Endodermal cell (in vitro differentiated cells): ENCODE data around the gene SGCE. TPM values are rescaled to one million over a fixed set of nuclear protein-coding genes. Genes with fewer than 3 reads are reported as not detected.

Source experiments
- DNase-seq: peaks from one replicate; pipeline ENCODE4 v3.0.0-alpha.2; 2017
- H3K27ac ChIP-seq: 2 replicates; pipeline ENCODE4 v1.5.1; 2013; ENCODE audit warnings: mild to moderate bottlenecking, low read depth, low read length, moderate library complexity
- H3K27me3 ChIP-seq: 2 replicates; pipeline ENCODE4 v1.6.1; 2013; ENCODE audit warnings: mild to moderate bottlenecking, low read length, moderate library complexity; ENCODE audit not compliant: insufficient read depth, control insufficient read depth, poor library complexity, severe bottlenecking
- H3K36me3 ChIP-seq: 2 replicates; pipeline ENCODE4 v1.7.0; 2013; ENCODE audit warnings: mild to moderate bottlenecking, low read length, moderate library complexity; ENCODE audit not compliant: control insufficient read depth, insufficient read depth
- H3K4me1 ChIP-seq: one replicate; pipeline ENCODE4 v1.7.0; 2013; ENCODE audit warnings: low read length; ENCODE audit not compliant: control insufficient read depth, insufficient read depth
- H3K4me3 ChIP-seq: 2 replicates; pipeline ENCODE4 v1.5.1; 2013; ENCODE audit warnings: mild to moderate bottlenecking, low read length, moderate library complexity
- H3K9ac ChIP-seq: 2 replicates; pipeline ENCODE4 v1.6.1; 2013; ENCODE audit warnings: mild to moderate bottlenecking, low read length, moderate library complexity; ENCODE audit not compliant: poor library complexity, severe bottlenecking; ENCODE audit errors: extremely low read depth
- H3K9me3 ChIP-seq: 2 replicates; pipeline ENCODE4 v1.6.1; 2013; ENCODE audit warnings: mild to moderate bottlenecking, low read length, moderate library complexity; ENCODE audit not compliant: control insufficient read depth
- H3K27ac Mint-ChIP-seq: 2 replicates; pipeline ENCODE4 v1.8.0; 2020; ENCODE audit warnings: mixed read lengths
- H3K27me3 Mint-ChIP-seq: 2 replicates; pipeline ENCODE4 v1.8.0; 2021; ENCODE audit warnings: mild to moderate bottlenecking, mixed read lengths; ENCODE audit not compliant: insufficient read depth
- H3K36me3 Mint-ChIP-seq: 2 replicates; pipeline ENCODE4 v1.8.0; 2020; ENCODE audit warnings: low read depth, mixed read lengths
- H3K4me1 Mint-ChIP-seq: 2 replicates; pipeline ENCODE4 v1.8.0; 2020; ENCODE audit warnings: mixed read lengths
- H3K4me3 Mint-ChIP-seq: 2 replicates; pipeline ENCODE4 v1.8.0; 2020; ENCODE audit warnings: mild to moderate bottlenecking, moderate library complexity, mixed read lengths
- H3K9me3 Mint-ChIP-seq: 2 replicates; pipeline ENCODE4 v1.8.0; 2020; ENCODE audit warnings: mild to moderate bottlenecking, mixed read lengths
- WGBS, 2 experiments: methylation state at CpG; one replicate each; pipeline versions ENCODE4 v1.1.5 to v1.1.7; 2013; ENCODE audit warnings: missing lambda C conversion rate in 2 of 2, mixed read lengths in 1 of 2; ENCODE audit not compliant: insufficient coverage in 1 of 2, insufficient read length in 1 of 2; 5-methylcytosine and 5-hydroxymethylcytosine counted together
- total RNA-seq, 2 donors: library from RNA; stranded (reverse); fragmentation: NEBNext Ultra II Directional in 1 of 2; extraction: Animal tissue kit (Norgen Biotek cat#: 25700) in 1 of 2; gene quantifications; 2 replicates in 1 of 2; 3 replicates in 1 of 2; pipeline ENCODE4 v1.2.1, GENCODE V29; 2021
- TF ChIP-seq, protein P1 (sequence below): fragments of 200-600 bp; sonication (generic); conservative IDR thresholded peaks from 2 replicates; pipeline ENCODE4 v1.5.0; 2021; ENCODE audit warnings: antibody characterized with exemption, mild to moderate bottlenecking

SGCE gene
- total RNA-seq, 2 donors from 2014 or later, result 40.9 to 45.9 TPM

DNA sequence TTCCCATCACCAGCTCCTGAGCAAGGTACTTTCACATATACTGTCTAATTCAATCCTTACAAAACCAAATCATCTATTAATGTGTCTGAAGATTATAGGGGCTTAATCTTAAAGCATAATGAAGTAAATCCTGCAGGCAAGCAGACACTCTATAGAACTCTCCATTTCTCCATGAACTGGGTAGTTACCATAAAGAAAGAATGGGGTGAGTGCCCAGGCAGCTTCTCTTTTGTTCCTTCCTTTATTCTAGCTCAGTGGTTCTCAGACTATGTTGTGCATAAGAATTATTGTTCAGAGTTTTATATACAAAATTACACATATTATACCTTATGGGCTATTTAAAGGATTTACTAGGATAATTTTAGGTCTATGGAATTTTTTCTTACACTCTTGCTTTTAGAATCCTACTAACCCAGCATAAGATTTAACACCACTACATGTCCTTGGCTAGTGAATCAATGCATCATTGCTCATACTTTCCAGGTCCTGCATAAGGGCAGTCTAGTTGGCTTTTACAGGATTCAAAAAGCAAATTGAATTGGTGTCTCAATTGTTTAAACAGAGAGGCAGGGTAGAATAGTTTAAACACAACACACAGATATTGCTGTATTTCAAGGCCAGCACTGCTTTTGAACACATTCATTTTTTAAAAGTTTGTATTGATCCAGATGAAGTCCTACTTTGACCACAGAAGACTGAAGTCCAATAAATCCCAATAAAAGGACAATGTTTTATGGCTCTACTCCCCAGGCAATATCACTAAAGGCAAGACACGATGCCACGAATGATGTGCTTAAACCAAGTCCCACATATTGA is 12.9 kb downstream of the SGCE start:
- Histone ChIP-seq H3K27me3 (no peaks in the 10 kb centered on the region), H3K9me3 (no peaks in the 10 kb centered on the region), H3K9ac (no peak overlapping the region), H3K4me3 (no peak overlapping the region), H3K4me1 (no peaks in the 10 kb centered on the region), H3K27ac (no peak overlapping the region), H3K36me3 (no peaks in the 10 kb centered on the region)
- no peaks in the 10 kb centered on the region for H3K9me3 Mint-ChIP-seq
- no peak for DNase-seq
- 80 to 100% methylated on average over 1 to 2 of the region's 2 CpGs for WGBS, 2 experiments
- TF ChIP-seq, protein P1, sequence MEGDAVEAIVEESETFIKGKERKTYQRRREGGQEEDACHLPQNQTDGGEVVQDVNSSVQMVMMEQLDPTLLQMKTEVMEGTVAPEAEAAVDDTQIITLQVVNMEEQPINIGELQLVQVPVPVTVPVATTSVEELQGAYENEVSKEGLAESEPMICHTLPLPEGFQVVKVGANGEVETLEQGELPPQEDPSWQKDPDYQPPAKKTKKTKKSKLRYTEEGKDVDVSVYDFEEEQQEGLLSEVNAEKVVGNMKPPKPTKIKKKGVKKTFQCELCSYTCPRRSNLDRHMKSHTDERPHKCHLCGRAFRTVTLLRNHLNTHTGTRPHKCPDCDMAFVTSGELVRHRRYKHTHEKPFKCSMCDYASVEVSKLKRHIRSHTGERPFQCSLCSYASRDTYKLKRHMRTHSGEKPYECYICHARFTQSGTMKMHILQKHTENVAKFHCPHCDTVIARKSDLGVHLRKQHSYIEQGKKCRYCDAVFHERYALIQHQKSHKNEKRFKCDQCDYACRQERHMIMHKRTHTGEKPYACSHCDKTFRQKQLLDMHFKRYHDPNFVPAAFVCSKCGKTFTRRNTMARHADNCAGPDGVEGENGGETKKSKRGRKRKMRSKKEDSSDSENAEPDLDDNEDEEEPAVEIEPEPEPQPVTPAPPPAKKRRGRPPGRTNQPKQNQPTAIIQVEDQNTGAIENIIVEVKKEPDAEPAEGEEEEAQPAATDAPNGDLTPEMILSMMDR, result no peak
- H3K27me3 Mint-ChIP-seq, result no peaks in the 10 kb centered on the region
- H3K4me1 Mint-ChIP-seq, result peaks cover 22% of the 10 kb centered on the region
- no peaks in the 10 kb centered on the region for H3K36me3 Mint-ChIP-seq
- H3K27ac Mint-ChIP-seq, result no peak overlapping the region
- no peak overlapping the region for H3K4me3 Mint-ChIP-seq

DNA sequence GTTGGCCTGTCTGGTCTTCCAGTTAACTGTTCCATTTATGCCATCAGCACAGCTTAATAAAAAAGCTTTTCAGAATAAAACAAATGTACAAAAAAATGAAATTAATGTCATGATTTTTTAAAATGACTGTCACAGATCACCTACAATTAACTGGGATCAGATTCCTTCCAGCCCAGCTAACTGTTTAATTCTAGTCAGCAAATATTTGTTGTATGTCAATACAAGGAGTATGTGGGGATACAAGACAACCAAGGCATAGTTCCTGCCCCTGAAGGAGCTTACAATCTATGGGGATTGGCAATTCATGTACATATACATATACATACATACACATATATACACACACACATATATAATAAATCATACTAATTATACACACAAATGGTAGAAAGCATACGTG is 16.5 kb downstream of the SGCE start:
- peak overlapping the region; percentile 54 for H3K4me3 ChIP-seq
- no peaks in the 10 kb centered on the region for H3K4me1 ChIP-seq
- Mint-ChIP-seq H3K36me3 (no peaks in the 10 kb centered on the region), H3K27me3 (no peaks in the 10 kb centered on the region), H3K27ac (no peak overlapping the region), H3K4me3 (no peak overlapping the region), H3K4me1 (peaks cover 18% of the 10 kb centered on the region), H3K9me3 (no peaks in the 10 kb centered on the region)
- DNase-seq, result no peak
- TF ChIP-seq, protein P1, result no peak
- no peak overlapping the region for H3K9ac ChIP-seq
- no peaks in the 10 kb centered on the region for H3K36me3 ChIP-seq
- 100% methylated on average over 1 of the region's 1 CpG; no CpG with 5 or more reads in 1 of the 2 experiments for WGBS, 2 experiments
- H3K27me3 ChIP-seq, result no peaks in the 10 kb centered on the region
- no peak overlapping the region for H3K27ac ChIP-seq
- no peaks in the 10 kb centered on the region for H3K9me3 ChIP-seq

DNA sequence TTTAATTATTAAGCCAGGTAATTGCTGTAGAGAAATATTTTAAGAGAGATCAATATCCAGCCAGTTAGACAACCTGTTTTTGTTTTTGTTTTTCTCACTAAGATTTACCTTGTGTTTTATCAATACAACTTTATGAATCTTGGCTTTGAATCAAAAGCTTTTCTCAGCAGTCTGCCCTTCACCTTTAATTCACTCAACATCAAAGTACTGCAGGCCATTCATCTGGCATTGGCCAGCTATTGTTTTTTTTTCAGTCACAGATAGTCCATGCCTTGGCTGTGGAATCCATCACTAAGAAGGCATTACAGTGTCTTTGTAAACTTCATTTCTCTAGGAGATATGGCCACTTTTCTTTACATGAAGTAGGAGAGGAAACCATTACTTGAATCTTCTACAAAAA is 20.2 kb downstream of the SGCE start:
- Mint-ChIP-seq H3K27me3 (no peaks in the 10 kb centered on the region), H3K4me3 (no peak overlapping the region), H3K4me1 (peaks cover 25% of the 10 kb centered on the region), H3K27ac (no peak overlapping the region), H3K9me3 (no peaks in the 10 kb centered on the region), H3K36me3 (no peaks in the 10 kb centered on the region)
- H3K4me1 ChIP-seq, result no peaks in the 10 kb centered on the region
- H3K27me3 ChIP-seq, result no peaks in the 10 kb centered on the region
- TF ChIP-seq, protein P1, result no peak
- no peak overlapping the region for H3K9ac ChIP-seq
- H3K27ac ChIP-seq, result no peak overlapping the region
- H3K9me3 ChIP-seq, result no peaks in the 10 kb centered on the region
- no peak for DNase-seq
- H3K36me3 ChIP-seq, result no peaks in the 10 kb centered on the region
- no peak overlapping the region for H3K4me3 ChIP-seq
